Heart left ventricle (tissue), 16 donors: ENCODE measurements around the gene GALT. TPM values are rescaled to one million over a fixed set of nuclear protein-coding genes. Genes with fewer than 3 reads are reported as not detected.
A peak's percentile ranks its signal among the peaks of the same experiment; 100 is the strongest.

Experiments
- ATAC-seq, 4 donors: fragments of 200-7000 bp; cut with Tn5 transposase; one replicate each; pipeline ENCODE4 v1.9.1; 2020 to 2022; ENCODE audit warnings: moderate library complexity in 4 of 4, mild to moderate bottlenecking in 3 of 4, moderate number of reproducible peaks in 1 of 4
- DNase-seq, 5 donors: peaks; one replicate each; pipeline ENCODE4 v3.0.0-alpha.2; 2020
- H3K27ac ChIP-seq, 12 donors: fragments of 200-600 bp; sonication (generic) in 4 of 12; one replicate each; pipeline versions ENCODE4 v1.5.0 to v1.8.0; 2016 to 2022; ENCODE audit warnings: mild to moderate bottlenecking in 2 of 12
- H3K27me3 ChIP-seq, 9 donors: fragments of 200-600 bp; sonication (generic) in 2 of 9; one replicate each; pipeline versions ENCODE4 v1.5.1 to v1.8.0; 2016 to 2022; ENCODE audit warnings: mild to moderate bottlenecking in 3 of 9
- H3K36me3 ChIP-seq, 9 donors: fragments of 200-600 bp; sonication (generic) in 2 of 9; one replicate each; pipeline versions ENCODE4 v1.5.0 to v1.8.0; 2018 to 2022; ENCODE audit warnings: mild to moderate bottlenecking in 2 of 9
- H3K4me1 ChIP-seq, 12 donors: fragments of 200-600 bp; sonication (generic) in 4 of 12; one replicate each; pipeline versions ENCODE4 v1.5.0 to v1.8.0; 2016 to 2022; ENCODE audit warnings: mild to moderate bottlenecking in 3 of 12
- H3K4me3 ChIP-seq, 12 donors: fragments of 200-600 bp; sonication (generic) in 4 of 12; one replicate each; pipeline versions ENCODE4 v1.5.0 to v1.8.0; 2017 to 2022; ENCODE audit warnings: mild to moderate bottlenecking in 9 of 12, moderate library complexity in 4 of 12
- H3K9me3 ChIP-seq, 12 donors: fragments of 200-600 bp; sonication (generic) in 4 of 12; one replicate each; pipeline versions ENCODE4 v1.5.0 to v1.8.0; 2016 to 2022; ENCODE audit warnings: mild to moderate bottlenecking in 1 of 12
- CTCF ChIP-seq, 12 donors: fragments of 200-600 bp; sonication (generic) in 4 of 12; IDR thresholded peaks; one replicate each; pipeline versions ENCODE4 v1.5.0 to v1.8.0; 2018 to 2022; ENCODE audit warnings: antibody characterized with exemption in 12 of 12, mild to moderate bottlenecking in 5 of 12
- POLR2A ChIP-seq, 2 donors: fragments of 450-650 bp; IDR thresholded peaks; one replicate each; pipeline ENCODE4 v1.6.1; 2017; ENCODE audit warnings: antibody characterized with exemption in 2 of 2, mild to moderate bottlenecking in 2 of 2, moderate library complexity in 2 of 2
- WGBS, 4 donors: extraction: QIAGEN DNeasy Blood & Tissue Kit in 2 of 4; methylation state at CpG; one replicate each; pipeline versions ENCODE4 v1.1.5 to v1.1.7; 2013 to 2018; 5-methylcytosine and 5-hydroxymethylcytosine counted together
- intact Hi-C, 10 donors: fragments of 100-400 bp; cut with DNase I; formaldehyde crosslinking; loops; one replicate each; pipeline versions ENCODE4 v1.11.1 to v1.14.2; 2022
- polyA plus RNA-seq, 2 donors: library from polyadenylated mRNA; stranded (reverse); fragments of 200-250 nt; gene quantifications; one replicate each; pipeline ENCODE4 v1.2.3, GENCODE V29; 2013
- total RNA-seq, 9 donors: library from RNA; depleted of rRNA in 2 of 9; stranded (reverse); fragments of >200 nt in 2 of 9; fragmentation: NEBNext Ultra II Directional in 3 of 9; extraction: Animal tissue kit (Norgen Biotek cat#: 25700) in 3 of 9; gene quantifications; one replicate each; pipeline versions ENCODE4 v1.1.0 to v1.2.4, GENCODE V29; 2016 to 2023
- donor health status: ischemic (EF 13 %, LVEDD 7.1; RV severe dilation, severe dysfunction).
- donor health status: healthy with polysubstance abuse.
- donor health status: DM: no; HTN: yes; CAD: no.
- donor health status: DM: no; HTN: no; CAD: no.
- donor health status: ischemic (EF 25% LVEDD 6.9; RV normal size, moderate dysfunction).
- donor health status: ischemic (EF 25% LVEDD 5.7; RV mildly dilated, moderate dysfunction).
- donor health status: healthy.
- donor health status: DM: yes; HTN: yes; CAD: no.
- donor health status: ischemic (EF 35%, LVEDD 5.7; RV mildly dilated, moderate dysfunction).
- donor health status: nonischemic (EF 11% LVEDD 7.7; RV severe dilation, severe dysfunction).
- donor health status: DM: yes; HTN: yes; CAD: no.
- donor health status: PGD.
- donor health status: ischemic (EF 29% LVEDD 5.4; RV normal size, mild dysfunction).
- donor health status: nonischemic (EF 23%, LVEDD 6.1; RV moderate dilation, normal function).

The GALT gene
- total and polyA plus RNA-seq, 11 donors: 16.8 to 67.9 (median 41.2) TPM

DNA sequence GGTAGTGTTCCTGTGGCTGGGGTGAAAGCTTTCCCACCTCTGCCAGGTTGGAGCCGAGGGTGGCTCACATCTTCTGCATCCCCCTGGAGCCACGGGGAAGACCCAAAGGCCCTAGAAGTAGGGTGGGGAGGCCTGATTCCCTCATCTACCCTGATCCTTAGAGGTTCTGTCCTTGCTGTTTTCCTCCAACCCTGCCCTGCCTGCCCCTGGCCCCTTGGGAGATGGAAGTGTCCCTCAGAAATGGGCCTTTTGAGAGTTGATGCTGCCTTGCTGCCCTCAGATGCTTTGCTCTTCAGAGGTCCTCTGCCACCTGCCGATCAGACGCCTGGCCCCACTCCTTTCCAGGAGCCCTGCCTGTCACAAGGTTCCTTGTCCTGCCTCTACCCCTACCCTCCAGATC lies 38.3 kb downstream of the GALT start:
- 88 to 100% (median 94%) methylated on average over 4 of the region's 4 CpGs for WGBS, 4 donors
- Histone ChIP-seq H3K27me3 (no peaks in the 10 kb centered on the region), H3K4me3 (no peak overlapping the region), H3K9me3 (no peaks in the 10 kb centered on the region), H3K27ac (no peak overlapping the region), H3K4me1 (peaks cover 0 to 22% (median 0%) of the 10 kb centered on the region in 12 donors), H3K36me3 (peaks cover 0 to 3% (median 0%) of the 10 kb centered on the region in 9 donors)
- intact Hi-C loops: no loop called here
- ATAC-seq: no peak
- no peak for DNase-seq
- TF ChIP-seq POLR2A (IDR thresholded peaks at IDR 0.05): no peak
- no peak for TF ChIP-seq CTCF (IDR thresholded peaks at IDR 0.05)

GRCh38 chr9:34685591-34685990 lies 39.1 kb downstream of the GALT start:
- ATAC-seq (no peak), DNase-seq (no peak)
- intact Hi-C loops: no loop called here
- no peak for TF ChIP-seq POLR2A (IDR thresholded peaks at IDR 0.05)
- no peak for TF ChIP-seq CTCF (IDR thresholded peaks at IDR 0.05)
- Histone ChIP-seq H3K4me3 (no peak overlapping the region), H3K9me3 (no peaks in the 10 kb centered on the region), H3K4me1 (peaks cover 0 to 23% (median 0%) of the 10 kb centered on the region in 12 donors), H3K27me3 (no peaks in the 10 kb centered on the region), H3K36me3 (peaks cover 0 to 3% (median 0%) of the 10 kb centered on the region in 9 donors), H3K27ac (peak overlapping the region in 1 of 12 donors; percentile 67)
- WGBS, 4 donors: 81 to 96% (median 83%) methylated on average over 3 to 4 of the region's 4 CpGs

GRCh38 chr9:34686231-34686630 lies 39.8 kb downstream of the GALT start:
- intact Hi-C loops: no loop called here
- TF ChIP-seq CTCF (IDR thresholded peaks at IDR 0.05) (no peak), POLR2A (IDR thresholded peaks at IDR 0.05) (no peak)
- peak in 3 of 4 donors; percentile 22 to 52 (median 45) for ATAC-seq
- Histone ChIP-seq H3K4me3 (no peak overlapping the region), H3K27me3 (no peaks in the 10 kb centered on the region), H3K4me1 (peaks cover 0 to 29% (median 0%) of the 10 kb centered on the region in 12 donors), H3K9me3 (no peaks in the 10 kb centered on the region), H3K27ac (peak overlapping the region in 1 of 12 donors; percentile 67), H3K36me3 (peaks cover 0 to 3% (median 0%) of the 10 kb centered on the region in 9 donors)
- no peak for DNase-seq
- WGBS, 4 donors: 70 to 92% (median 83%) methylated on average over 5 of the region's 5 CpGs

DNA sequence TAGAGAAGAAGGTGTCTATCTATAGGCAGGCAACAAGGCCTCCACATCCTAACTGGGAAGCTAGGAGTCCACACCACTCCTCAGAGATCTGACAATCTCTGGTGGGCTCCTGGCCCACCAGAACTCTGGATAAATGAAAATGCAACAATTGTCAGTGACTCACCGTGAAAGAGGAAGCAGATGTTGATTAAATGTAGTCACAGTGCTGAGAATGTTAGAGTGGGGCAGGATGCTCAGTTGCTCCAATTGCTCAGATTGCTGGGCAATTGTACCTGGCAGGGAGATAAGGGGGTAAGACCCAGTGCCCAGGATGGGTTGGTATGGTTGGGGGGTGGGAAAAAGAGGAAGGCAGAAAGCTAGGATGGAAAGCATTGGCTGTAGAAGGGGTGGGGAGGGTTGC lies 40.3 kb downstream of the GALT start:
- 44 to 70% (median 56%) methylated on average over 1 of the region's 1 CpG for WGBS, 4 donors
- no peak for TF ChIP-seq POLR2A (IDR thresholded peaks at IDR 0.05)
- Histone ChIP-seq H3K36me3 (peaks cover 0 to under 1% (median 0%) of the 10 kb centered on the region in 9 donors), H3K4me3 (no peak overlapping the region), H3K27me3 (no peaks in the 10 kb centered on the region), H3K9me3 (no peaks in the 10 kb centered on the region), H3K4me1 (peaks cover 0 to 33% (median 0%) of the 10 kb centered on the region in 12 donors), H3K27ac (peak overlapping the region in 1 of 12 donors; percentile 67)
- no peak for ATAC-seq
- no peak for DNase-seq
- intact Hi-C loops: no loop called here
